Activated CD8-positive, alpha-beta memory T cell treated with anti-CD3 and anti-CD28 coated beads for 36 hours (primary cell): ENCODE data around the gene DOCK11. TPM values are rescaled to one million over a fixed set of nuclear protein-coding genes. Genes with fewer than 3 reads are reported as not detected.

ENCODE experiments used
- CTCF ChIA-PET: fragments of 350-600 bp; sonication (Branson Sonifier 250); formaldehyde crosslinking; loops from one replicate; lab custom pipeline; 2021; ENCODE audit warnings: antibody characterized with exemption; lab: Charles Lee
- POLR2A ChIA-PET: fragments of 350-600 bp; sonication (Branson Sonifier 250); formaldehyde crosslinking; loops from one replicate; lab custom pipeline; 2021; ENCODE audit warnings: antibody characterized with exemption; lab: Charles Lee
- total RNA-seq, 2 experiments: library from RNA; stranded (reverse); gene quantifications; one replicate each; pipeline ENCODE4 v1.2.3, GENCODE V29; 2021

DOCK11 gene
- total RNA-seq, 2 experiments from 2014 or later = 46.5 to 48.4 TPM

- CTCF ChIA-PET = no interaction called here
- POLR2A ChIA-PET = no interaction called here
Measured at GRCh38 chrX:118654331-118654730, 158.7 kb downstream of the DOCK11 start.

DNA sequence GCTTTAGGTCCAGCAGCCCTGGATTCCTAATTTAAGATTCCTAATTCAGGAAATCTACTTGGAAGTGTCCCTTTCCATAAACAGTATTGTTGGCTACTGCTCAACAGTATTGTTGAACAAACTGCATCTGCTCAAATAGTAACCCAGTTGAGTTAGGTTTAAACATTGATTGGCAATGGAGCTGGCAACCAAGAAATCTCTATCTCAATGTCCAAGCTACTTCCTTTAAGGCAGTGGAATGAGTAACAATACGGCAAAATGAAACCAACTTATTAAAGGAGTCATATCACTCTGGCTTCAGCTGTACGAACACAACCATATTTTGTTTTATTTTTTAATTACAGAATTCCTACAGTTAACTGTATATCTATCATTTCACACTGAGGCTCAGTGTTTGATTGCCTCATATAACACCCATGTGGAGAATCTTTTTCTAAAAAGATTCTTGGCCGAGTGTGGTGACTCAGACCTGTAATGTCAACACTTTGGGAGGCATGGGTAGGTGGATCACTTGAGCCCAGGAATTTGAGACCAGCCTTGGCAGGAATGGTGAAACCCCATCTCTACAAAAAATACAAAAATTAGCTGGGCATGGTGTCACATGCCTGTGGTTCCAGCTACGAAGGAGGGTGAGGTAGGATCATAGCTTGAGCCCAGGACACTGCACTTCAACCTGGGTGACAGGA is 160.1 kb downstream of the DOCK11 start:
- CTCF ChIA-PET = interaction anchor here (0.6 kb wide), 1 partner anchor 28 kb away, joined by 3 read pairs; no protein-coding TSS in a partner anchor
- POLR2A ChIA-PET = no interaction called here

DNA sequence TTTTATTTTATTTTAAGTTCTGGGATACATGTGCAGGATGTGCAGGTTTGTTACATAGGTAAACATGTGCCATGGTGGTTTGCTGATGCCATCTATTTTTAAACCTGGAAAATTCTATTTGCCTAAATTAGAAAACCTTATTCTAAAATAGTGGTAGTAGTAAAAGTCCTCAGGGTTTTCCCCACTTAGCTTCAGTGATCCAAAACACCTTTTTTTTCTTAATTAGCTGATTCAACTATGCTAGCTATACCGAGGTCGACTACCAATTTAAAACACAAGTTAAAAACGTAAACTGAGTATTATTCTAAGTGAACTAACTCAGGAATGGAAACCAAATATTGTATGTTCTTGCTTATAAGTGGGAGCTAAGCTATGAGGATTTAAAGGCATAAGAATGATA is 161.8 kb downstream of the DOCK11 start:
- CTCF ChIA-PET = no interaction called here
- POLR2A ChIA-PET = no interaction called here

GRCh38 chrX:118660085-118660484 is 164.5 kb downstream of the DOCK11 start:
- ChIA-PET CTCF (no interaction called here), POLR2A (no interaction called here)

DNA sequence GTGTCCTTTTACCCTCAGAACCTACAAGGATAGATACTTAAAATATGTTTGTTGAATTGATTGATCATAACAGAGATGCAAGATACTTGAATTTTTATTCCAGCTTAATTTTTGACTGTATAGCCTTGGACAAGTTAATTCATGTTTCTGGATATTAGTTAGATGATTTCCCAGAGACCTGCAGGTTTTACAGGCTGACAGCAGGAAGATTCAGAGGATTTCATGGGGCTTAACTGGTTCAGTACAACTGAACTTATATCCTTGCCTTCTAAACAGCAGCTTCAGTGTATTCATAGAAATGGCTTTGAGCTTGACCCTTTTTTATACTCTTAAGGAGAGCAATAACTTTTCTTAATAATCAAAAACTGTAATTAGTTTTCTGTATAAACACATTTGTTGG is 169.6 kb downstream of the DOCK11 start:
- ChIA-PET POLR2A (no interaction called here), CTCF (no interaction called here)

GRCh38 chrX:118666521-118666920 is 170.9 kb downstream of the DOCK11 start:
- ChIA-PET POLR2A (no interaction called here), CTCF (no interaction called here)

GRCh38 chrX:118669435-118669834 is 173.8 kb downstream of the DOCK11 start:
- ChIA-PET POLR2A (no interaction called here), CTCF (no interaction called here)

DNA sequence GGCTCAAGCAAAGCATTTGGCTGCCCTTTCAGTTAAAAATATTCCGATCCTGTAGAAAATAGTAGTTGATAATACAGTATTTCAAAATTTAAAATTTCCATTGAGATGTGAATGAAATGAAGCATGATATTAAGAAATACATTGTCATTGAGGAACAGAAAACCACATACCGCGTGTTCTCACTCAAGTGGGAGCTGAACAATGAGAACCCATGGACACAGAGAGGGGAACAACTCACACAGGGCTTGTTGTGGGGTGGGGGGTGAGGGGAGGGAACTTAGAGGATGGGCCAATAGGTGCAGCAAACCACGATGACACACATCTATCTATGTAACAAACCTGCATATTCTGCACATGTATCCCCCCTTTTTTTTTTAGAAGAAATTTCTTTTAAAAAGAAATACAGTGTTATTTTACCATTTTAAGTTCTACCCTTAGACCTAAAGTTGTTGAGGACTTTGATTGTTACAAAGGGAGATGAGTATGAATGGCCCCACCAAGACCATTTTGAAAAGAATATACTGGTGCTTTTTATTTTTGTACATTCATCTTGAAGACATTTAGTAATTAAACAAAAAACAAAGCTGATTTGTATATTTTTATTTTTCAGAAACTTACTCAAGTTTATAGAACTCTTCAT is 179.8 kb downstream of the DOCK11 start:
- ChIA-PET CTCF (no interaction called here), POLR2A (no interaction called here)

- CTCF ChIA-PET = no interaction called here
- POLR2A ChIA-PET = no interaction called here
Measured at GRCh38 chrX:118675966-118676349, 180.3 kb downstream of the DOCK11 start.

DNA sequence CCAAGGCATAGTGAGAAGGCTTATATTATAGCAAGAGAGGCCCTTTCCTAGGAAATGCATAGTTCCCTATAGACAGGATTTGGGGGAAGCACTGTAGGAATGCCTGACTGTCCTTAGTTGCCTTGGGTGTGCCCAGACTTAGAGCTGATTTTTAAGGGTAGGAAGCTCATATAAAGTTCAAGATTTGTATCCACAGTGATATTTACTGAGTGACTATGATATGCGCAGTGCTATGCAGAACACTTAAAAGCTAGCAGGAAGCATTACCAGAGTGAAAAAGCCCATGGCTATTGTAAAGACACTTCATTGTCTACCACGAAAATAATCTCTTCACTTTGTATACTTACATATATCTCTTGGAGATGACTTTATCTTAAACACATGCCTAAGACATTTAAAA is 181.7 kb downstream of the DOCK11 start:
- CTCF ChIA-PET = no interaction called here

DNA sequence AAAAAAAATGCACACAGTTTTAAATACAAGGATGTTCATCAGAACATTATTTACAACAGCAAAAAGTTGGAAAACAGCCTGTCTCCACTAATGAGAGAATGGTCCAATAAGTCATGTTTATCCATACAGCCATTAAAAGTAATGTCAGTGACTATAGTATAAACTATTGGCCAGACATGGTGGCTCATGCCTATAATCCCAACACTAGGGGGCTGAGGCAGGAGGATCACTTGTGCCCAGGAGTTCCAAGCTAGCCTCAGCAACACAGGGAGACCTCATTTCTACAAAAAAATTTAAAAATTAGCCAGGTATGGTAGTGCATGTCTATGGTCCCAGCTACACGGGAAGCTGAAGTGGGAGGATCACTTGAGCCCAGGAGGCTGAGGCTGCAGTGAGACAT is 183.7 kb downstream of the DOCK11 start:
- CTCF ChIA-PET = no interaction called here
- POLR2A ChIA-PET = no interaction called here

More for the DNA sequence above, 181.7 kb downstream of the DOCK11 start:
- POLR2A ChIA-PET = no interaction called here

GRCh38 chrX:118682258-118683014 is 186.8 kb downstream of the DOCK11 start:
- POLR2A ChIA-PET = interaction anchor here (0.5 kb wide), 1 partner anchor 1262 kb away, joined by 3 read pairs; no protein-coding TSS in a partner anchor
- CTCF ChIA-PET = no interaction called here

- POLR2A ChIA-PET = no interaction called here
- CTCF ChIA-PET = no interaction called here
Measured at GRCh38 chrX:118685393-118685792, 189.8 kb downstream of the DOCK11 start.

DNA sequence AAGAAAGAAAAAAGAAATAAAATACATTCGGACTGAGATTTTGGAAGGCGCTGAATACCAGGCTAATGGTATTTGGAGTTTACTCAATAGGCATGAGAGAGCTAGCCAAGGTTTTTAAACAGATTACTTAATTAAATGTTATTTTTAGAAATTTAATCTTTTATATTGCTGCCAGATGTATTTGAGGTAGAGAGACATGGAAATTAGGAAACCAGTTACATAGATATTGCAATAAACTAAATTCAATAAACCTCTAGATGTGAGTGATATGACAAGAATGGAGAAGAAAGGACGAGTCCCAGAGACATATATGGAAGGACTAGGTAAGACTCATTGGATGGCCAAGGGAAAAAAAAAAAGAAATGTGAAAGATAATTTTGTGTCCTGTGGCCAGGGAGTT is 193.3 kb downstream of the DOCK11 start:
- ChIA-PET POLR2A (no interaction called here), CTCF (no interaction called here)

- POLR2A ChIA-PET = no interaction called here
- CTCF ChIA-PET = no interaction called here
Measured at GRCh38 chrX:118693843-118694242, 198.2 kb downstream of the DOCK11 start.

DNA sequence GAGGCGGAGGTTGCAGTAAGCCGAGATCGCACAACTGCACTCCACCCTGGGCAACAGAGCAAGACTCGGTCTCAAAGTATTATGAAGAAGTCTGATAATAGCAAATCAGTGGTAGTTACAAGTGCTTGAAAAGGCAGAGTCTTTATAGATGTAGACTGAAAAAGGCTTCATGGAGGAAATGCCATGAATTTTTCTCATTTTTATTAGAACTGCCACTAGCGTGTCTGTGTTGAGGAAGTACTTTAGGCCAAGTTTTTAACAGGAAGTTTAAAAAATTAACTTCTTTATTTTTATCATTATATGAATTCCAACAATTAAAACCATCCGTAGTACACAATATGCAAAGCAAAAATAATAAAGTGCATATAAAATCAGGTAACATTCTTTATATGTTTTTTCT is 199.0 kb downstream of the DOCK11 start:
- POLR2A ChIA-PET = no interaction called here
- CTCF ChIA-PET = no interaction called here

DNA sequence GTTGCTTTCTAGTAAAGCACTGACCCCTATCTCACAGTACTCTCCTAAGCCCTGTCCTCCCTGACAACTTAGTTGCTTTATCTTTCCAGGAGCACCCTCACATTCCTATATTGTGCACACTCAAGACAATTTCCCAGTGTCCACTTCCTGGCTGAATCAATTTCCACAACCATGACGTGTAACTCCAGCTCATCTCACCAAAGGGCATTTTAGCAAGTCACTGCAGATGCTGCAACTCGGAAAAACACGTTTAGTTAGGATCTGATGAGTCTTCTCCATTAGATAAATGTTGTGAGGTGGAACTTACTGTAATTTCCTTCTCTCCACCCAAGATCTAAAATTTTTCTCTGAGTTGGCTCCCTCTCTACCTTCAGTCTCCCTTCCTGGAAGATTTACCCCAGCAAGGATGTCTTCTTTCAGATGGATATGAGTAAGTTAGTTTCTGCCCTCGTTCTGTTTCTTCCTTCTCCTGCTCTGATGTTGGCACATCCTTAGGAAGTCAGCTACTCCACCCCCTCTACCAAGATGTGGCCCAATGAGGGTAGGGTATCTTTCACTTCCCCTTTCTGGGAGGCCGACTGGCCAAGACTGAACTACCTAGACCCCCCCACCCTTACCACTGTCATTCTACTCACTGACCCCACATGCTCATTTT is 203.0 kb downstream of the DOCK11 start:
- ChIA-PET POLR2A (no interaction called here), CTCF (no interaction called here)

DNA sequence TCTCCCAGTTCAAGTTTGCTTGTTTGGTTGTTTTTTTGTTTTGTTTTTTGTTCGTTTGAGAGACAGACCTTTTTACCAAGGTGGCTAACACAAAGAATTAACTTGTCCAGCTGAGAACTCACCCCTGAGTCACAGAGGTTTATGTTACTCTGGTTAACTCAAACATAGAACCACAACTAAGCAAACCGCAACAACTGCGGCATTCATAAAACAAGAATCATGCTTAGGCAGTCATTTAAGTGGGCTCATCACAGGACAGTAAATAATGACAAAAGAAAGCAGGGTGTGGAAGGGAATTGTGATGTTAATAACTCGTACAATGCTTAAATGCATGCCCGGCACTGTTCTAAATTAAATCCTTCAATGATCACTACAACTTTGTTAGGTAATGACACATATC is 207.1 kb downstream of the DOCK11 start:
- ChIA-PET CTCF (no interaction called here), POLR2A (no interaction called here)

- POLR2A ChIA-PET = no interaction called here
- CTCF ChIA-PET = no interaction called here
Measured at GRCh38 chrX:118706681-118707080, 211.1 kb downstream of the DOCK11 start.

GRCh38 chrX:118714521-118714920 is 218.9 kb downstream of the DOCK11 start:
- CTCF ChIA-PET = no interaction called here
- POLR2A ChIA-PET = no interaction called here
